HUES48 (cell line): ENCODE measurements around the gene CDK10.

Source experiments
- H3K27ac ChIP-seq: one replicate; pipeline ENCODE4 v1.7.0; 2013; ENCODE audit warnings: low read depth, low read length, inconsistent platforms
- H3K27me3 ChIP-seq: 2 replicates; pipeline ENCODE4 v1.6.1; 2013; ENCODE audit warnings: mild to moderate bottlenecking, low read length; ENCODE audit not compliant: control insufficient read depth, insufficient read depth
- H3K36me3 ChIP-seq: 2 replicates; pipeline ENCODE4 v1.6.1; 2013; ENCODE audit warnings: low read length; ENCODE audit not compliant: control insufficient read depth, insufficient read depth
- H3K4me1 ChIP-seq: 2 replicates; pipeline ENCODE4 v1.6.1; 2013; ENCODE audit warnings: mild to moderate bottlenecking, low read length; ENCODE audit not compliant: control insufficient read depth, insufficient read depth
- H3K4me3 ChIP-seq: 2 replicates; pipeline ENCODE4 v1.5.1; 2013; ENCODE audit warnings: mild to moderate bottlenecking, low read depth, low read length
- H3K9ac ChIP-seq: 2 replicates; pipeline ENCODE4 v1.6.1; 2013; ENCODE audit warnings: mild to moderate bottlenecking, low read depth, low read length, moderate library complexity
- H3K9me3 ChIP-seq: 2 replicates; pipeline ENCODE4 v1.6.1; 2013; ENCODE audit warnings: low read length; ENCODE audit not compliant: control insufficient read depth, insufficient read depth

CDK10 gene

DNA sequence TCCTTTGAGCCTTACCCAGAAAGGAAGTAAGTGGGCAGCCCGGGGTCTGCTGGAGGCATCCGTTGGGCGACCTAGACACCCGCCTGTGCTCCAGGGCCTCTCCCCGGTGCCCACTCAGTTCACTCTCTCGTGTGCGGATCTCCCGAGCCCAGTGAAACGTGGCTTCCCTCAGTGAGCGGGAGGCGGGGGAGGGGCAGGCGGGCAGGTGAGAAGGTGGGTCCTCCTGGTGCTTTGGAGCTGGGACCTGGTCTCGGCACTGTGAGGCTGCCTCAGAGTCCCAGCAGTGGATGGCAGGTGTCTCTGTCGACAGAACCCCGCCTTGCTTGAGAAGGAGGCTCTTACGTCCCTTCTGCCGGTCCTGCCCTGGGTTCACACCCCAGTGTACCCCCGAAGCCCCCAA lies 42.8 kb downstream of the CDK10 start:
- peaks cover 19% of the 10 kb centered on the region for H3K36me3 ChIP-seq
- H3K9me3 ChIP-seq: no peaks in the 10 kb centered on the region
- H3K4me1 ChIP-seq: peaks cover 4% of the 10 kb centered on the region; the same call in 1 of the 2 replicates
- H3K27me3 ChIP-seq: peaks cover 4% of the 10 kb centered on the region
- H3K4me3 ChIP-seq: no peak overlapping the region
- no peak overlapping the region for H3K27ac ChIP-seq
- H3K9ac ChIP-seq: no peak overlapping the region

GRCh38 chr16:89729863-89730593 lies 43.5 kb downstream of the CDK10 start:
- Histone ChIP-seq H3K4me1 (peaks cover 4% of the 10 kb centered on the region; the same call in 1 of the 2 replicates), H3K9ac (no peak overlapping the region), H3K36me3 (peaks cover 26% of the 10 kb centered on the region), H3K27ac (no peak overlapping the region), H3K4me3 (no peak overlapping the region), H3K27me3 (no peaks in the 10 kb centered on the region), H3K9me3 (no peaks in the 10 kb centered on the region)

DNA sequence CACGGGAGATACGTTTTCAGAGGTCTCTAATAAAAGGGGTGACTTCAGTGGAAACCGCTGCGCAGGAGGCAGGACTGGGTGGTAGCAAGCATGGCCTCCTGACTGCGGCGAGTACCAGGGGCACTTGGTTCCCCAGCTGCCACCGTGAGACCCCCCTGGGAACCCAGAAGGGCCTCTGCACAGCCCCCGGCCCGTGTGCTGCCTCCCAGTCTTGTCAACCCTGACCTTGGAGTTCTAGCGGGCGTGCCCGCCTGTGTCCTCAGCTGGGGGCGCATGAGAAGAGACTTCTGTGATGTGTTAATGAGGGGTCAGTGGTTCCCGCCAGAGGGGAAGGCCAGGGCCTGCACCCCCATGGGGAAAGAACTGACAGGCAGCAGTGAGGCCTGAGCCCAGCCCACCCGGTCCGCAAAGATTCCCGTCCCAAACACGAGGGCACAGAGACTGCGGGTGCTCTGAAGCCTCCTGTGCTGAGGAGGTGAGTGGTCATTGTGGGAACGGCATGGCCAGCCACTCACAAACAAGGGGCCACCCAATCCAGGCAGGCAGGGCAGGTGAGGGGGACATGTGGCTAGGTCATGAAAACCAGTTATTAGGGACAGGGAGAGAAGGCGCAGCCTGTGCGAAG lies 44.2 kb downstream of the CDK10 start:
- Histone ChIP-seq H3K4me3 (no peak overlapping the region), H3K4me1 (peaks cover 4% of the 10 kb centered on the region; the same call in 1 of the 2 replicates), H3K27me3 (no peaks in the 10 kb centered on the region), H3K9me3 (no peaks in the 10 kb centered on the region), H3K9ac (no peak overlapping the region), H3K27ac (no peak overlapping the region), H3K36me3 (peaks cover 31% of the 10 kb centered on the region)

DNA sequence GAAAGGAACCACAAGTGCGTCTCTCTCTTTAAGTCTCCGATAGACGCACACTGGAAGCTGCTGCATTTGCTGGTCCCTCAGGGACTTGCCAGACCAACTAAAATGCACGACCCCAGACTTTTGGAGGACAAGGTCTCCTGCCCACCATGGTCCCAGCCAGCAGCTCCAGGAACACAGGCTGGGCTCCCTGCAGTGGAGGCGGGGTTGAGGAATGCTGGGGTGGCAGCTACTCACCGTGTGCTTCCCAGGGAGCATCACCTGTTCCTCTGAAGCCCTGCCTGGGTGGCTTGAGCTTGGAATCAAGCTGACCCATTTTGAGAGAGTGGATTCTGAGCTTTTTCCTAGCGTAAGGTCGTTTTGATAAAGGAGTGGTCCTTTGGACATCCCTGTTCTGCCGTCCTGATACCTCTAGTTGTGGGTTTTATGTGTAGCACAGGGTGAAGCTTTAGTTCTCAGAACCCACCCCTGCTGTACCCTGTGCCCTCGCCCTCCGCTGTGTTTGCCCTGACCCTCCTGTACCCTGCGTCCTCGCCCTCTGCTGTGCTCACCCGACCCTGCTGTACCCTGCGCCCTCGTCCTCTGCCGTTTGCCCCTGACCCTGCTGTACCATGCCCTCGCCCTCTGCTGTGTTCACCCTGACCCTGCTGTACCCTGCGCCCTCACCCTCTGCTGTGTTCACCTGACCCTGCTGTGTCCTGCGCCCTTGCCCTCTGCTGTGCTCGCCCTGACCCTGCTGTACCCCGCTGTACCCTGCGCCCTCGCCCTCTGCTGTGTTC lies 45.8 kb downstream of the CDK10 start:
- peaks cover 4% of the 10 kb centered on the region; the same call in 1 of the 2 replicates for H3K4me1 ChIP-seq
- H3K36me3 ChIP-seq: peaks cover 45% of the 10 kb centered on the region
- no peaks in the 10 kb centered on the region for H3K9me3 ChIP-seq
- no peak overlapping the region for H3K27ac ChIP-seq
- no peak overlapping the region for H3K9ac ChIP-seq
- H3K27me3 ChIP-seq: no peaks in the 10 kb centered on the region
- H3K4me3 ChIP-seq: no peak overlapping the region

DNA sequence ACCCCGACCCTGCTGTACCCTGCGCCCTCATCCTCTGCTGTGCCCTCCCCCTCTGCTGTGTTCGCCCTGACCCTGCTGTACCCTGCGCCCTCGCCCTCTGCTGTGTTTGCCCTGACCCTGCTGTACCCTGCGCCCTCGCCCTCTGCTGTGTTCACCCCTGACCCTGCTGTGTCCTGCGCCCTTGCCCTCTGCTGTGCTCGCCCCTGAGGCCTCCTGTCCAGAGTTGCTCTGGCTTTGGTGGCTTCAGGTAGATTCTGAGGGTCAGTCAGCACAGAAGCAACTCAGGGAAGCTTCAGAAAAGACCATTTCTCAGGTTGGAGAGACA lies 46.4 kb downstream of the CDK10 start:
- Histone ChIP-seq H3K36me3 (peaks cover 51% of the 10 kb centered on the region), H3K4me1 (peaks cover 4% of the 10 kb centered on the region; the same call in 1 of the 2 replicates), H3K27ac (no peak overlapping the region), H3K9me3 (no peaks in the 10 kb centered on the region), H3K9ac (no peak overlapping the region), H3K4me3 (no peak overlapping the region), H3K27me3 (no peaks in the 10 kb centered on the region)

DNA sequence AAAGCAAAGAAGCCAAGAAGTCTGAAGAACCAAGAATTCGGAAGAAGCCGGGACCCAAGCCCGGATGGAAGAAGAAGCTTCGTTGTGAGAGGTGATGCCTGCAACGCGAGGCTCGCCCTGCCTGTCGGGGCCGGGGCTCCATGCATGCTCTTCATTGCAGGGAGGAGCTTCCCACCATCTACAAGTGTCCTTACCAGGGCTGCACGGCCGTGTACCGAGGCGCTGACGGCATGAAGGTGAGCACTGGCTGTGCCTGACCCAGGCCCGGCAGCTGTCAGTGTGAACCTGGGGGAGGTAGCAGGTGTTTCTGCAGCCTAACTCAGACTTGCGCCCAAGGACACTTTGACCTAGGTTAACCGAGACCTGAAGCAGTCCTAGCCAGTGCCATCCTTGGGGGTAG lies 46.8 kb downstream of the CDK10 start:
- peaks cover 4% of the 10 kb centered on the region; the same call in 1 of the 2 replicates for H3K4me1 ChIP-seq
- H3K27me3 ChIP-seq: no peaks in the 10 kb centered on the region
- H3K4me3 ChIP-seq: no peak overlapping the region
- no peaks in the 10 kb centered on the region for H3K9me3 ChIP-seq
- H3K9ac ChIP-seq: no peak overlapping the region
- peaks cover 55% of the 10 kb centered on the region for H3K36me3 ChIP-seq
- no peak overlapping the region for H3K27ac ChIP-seq

- Histone ChIP-seq H3K36me3 (peaks cover 60% of the 10 kb centered on the region), H3K9me3 (no peaks in the 10 kb centered on the region), H3K27me3 (no peaks in the 10 kb centered on the region), H3K4me1 (peaks cover 4% of the 10 kb centered on the region; the same call in 1 of the 2 replicates), H3K27ac (no peak overlapping the region), H3K9ac (no peak overlapping the region), H3K4me3 (no peak overlapping the region)
These were observed 47.3 kb downstream of the CDK10 start for GRCh38 chr16:89733792-89734191.

DNA sequence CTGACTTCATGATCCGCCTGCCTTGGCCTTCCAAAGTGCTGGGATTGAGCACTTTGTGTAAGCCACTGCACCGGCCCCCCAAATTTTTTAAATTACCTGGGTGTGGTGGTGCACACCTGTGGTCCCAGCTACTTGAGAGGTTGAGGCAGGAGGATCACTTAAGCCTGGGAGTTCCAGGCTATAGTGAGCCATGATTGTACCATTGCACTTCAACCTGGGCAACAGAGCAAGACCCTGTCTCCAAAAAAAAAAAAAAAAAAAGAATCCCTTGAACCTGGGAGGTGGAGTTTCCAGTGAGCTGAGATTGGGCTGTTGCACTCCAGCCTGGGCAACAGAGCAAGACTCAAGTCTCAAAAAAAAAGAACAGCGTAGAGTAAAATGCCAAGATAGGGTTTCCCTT lies 50.1 kb downstream of the CDK10 start:
- H3K9me3 ChIP-seq: no peaks in the 10 kb centered on the region
- H3K4me3 ChIP-seq: no peak overlapping the region
- no peak overlapping the region for H3K9ac ChIP-seq
- peaks cover 77% of the 10 kb centered on the region for H3K36me3 ChIP-seq
- H3K27me3 ChIP-seq: no peaks in the 10 kb centered on the region
- H3K27ac ChIP-seq: no peak overlapping the region
- H3K4me1 ChIP-seq: no peaks in the 10 kb centered on the region

DNA sequence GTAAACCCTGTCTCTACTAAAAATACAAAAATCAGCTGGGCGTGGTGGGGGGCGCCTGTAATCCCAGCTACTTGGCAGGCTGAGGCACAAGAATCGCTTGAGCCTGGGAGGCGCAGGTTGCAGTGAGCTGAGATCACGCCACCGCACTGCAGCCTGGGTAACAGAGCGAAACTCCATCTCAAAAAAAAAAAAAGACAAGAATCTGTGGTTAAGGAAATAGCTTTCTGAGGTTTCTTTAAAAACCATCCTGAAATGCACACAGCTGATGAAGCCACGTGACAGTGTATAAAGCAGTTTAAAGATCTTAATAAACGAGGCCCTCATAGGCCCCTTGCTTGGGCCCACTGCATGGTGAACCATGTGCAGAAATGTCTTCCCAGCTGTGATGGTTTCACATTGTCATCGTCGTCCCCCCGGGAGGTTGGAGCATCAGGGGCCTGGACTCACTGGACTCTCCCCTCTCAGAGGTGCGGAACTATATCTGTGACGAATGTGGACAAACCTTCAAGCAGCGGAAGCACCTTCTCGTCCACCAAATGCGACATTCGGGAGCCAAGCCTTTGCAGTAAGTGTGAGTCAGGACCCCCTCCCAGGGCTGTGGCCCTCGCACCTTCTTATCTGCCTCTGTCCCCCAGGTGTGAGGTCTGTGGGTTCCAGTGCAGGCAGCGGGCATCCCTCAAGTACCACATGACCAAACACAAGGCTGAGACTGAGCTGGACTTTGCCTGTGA lies 51.0 kb downstream of the CDK10 start:
- Histone ChIP-seq H3K9ac (no peak overlapping the region), H3K27ac (no peak overlapping the region), H3K9me3 (no peaks in the 10 kb centered on the region), H3K4me1 (no peaks in the 10 kb centered on the region), H3K27me3 (no peaks in the 10 kb centered on the region), H3K4me3 (no peak overlapping the region), H3K36me3 (peaks cover 86% of the 10 kb centered on the region)

- Histone ChIP-seq H3K27ac (no peak overlapping the region), H3K9ac (no peak overlapping the region), H3K27me3 (no peaks in the 10 kb centered on the region), H3K4me3 (no peak overlapping the region), H3K9me3 (no peaks in the 10 kb centered on the region), H3K36me3 (peaks cover 91% of the 10 kb centered on the region), H3K4me1 (no peaks in the 10 kb centered on the region)
These were observed 51.5 kb downstream of the CDK10 start for GRCh38 chr16:89738072-89738377.
